ENCODE data around the gene TMEM258. TPM values are rescaled to one million over a fixed set of nuclear protein-coding genes. Genes with fewer than 3 reads are reported as not detected.
A peak's percentile ranks its signal among the peaks of the same experiment; 100 is the strongest.

TMEM258 gene
- total and polyA plus RNA-seq, 2 of the 4 experiments (the other 2 are of a cell fraction): 107 to 280 TPM

- CTCF ChIA-PET: interaction anchor here (0.7 to 1.4 kb wide), 5 partner anchors 10 to 293 kb away, joined by 3 read pairs; no protein-coding TSS in a partner anchor
- DNase-seq (peak; percentile 95), ATAC-seq (ENCODE audit: low read depth) (peak; percentile 88)
- in situ Hi-C loops (cut with MboI; ENCODE audit: low sequenced_read_pairs) (no loop called here), intact Hi-C loops (cut with micrococcal nuclease) (no loop called here), dilution Hi-C loops (cut with HindIII; ENCODE audit: low sequenced_read_pairs, unreplicated experiment) (no loop called here)
- peak overlapping the region; percentile 86 for H3K4me3 ChIP-seq (ENCODE audit: insufficient read depth, low read depth, low read length)
- H3K27me3 ChIP-seq (ENCODE audit: control insufficient read depth, insufficient read depth, low read length): no peaks in the 10 kb centered on the region
- H4K20me1 ChIP-seq (ENCODE audit: insufficient read depth, low read length): no peaks in the 10 kb centered on the region; the same call in 1 of the 2 replicates
- peaks cover 7 to 42% of the 10 kb centered on the region in 2 experiments; a peak in 3 of 4 replicates for H3K79me1 ChIP-seq (ENCODE audit: low read depth in 1 of 2, low read length in 2 of 2)
- H3K14ac ChIP-seq (replicated peaks; ENCODE audit: low read depth, low read length): peak overlapping the region; percentile 99
- POLR2A ChIA-PET (ENCODE audit: unreplicated experiment): interaction anchor here (0.5 to 1.5 kb wide), 6 partner anchors 9 to 731 kb away, joined by 3 to 7 read pairs (median 4); partner anchors contain the start of genes AHNAK, FADS2 and INCENP
- H2AK9ac ChIP-seq (replicated peaks; ENCODE audit: low read depth, low read length, poor library complexity): peak overlapping the region; percentile 98
- no peaks in the 10 kb centered on the region for H3K9me3 ChIP-seq (ENCODE audit: control insufficient read depth, insufficient read depth, low read length)
- no TSS peak for BruUV-seq (replicated peaks)
- H2BK120ac ChIP-seq (ENCODE audit: low read depth, low read length): peak overlapping the region; percentile 91
- peak overlapping the region; percentile 90 for H4K91ac ChIP-seq (ENCODE audit: insufficient read depth, low read depth, low read length)
- peak overlapping the region; percentile 92 for H3K27ac ChIP-seq (ENCODE audit: insufficient read depth, low read length)
- peak overlapping the region; percentile 84 for H2BK5ac ChIP-seq (ENCODE audit: low read depth, low read length, poor library complexity, severe bottlenecking)
- H3K9me1 ChIP-seq (ENCODE audit: insufficient read depth, low read length): peaks cover 14% of the 10 kb centered on the region
- H3K4me1 ChIP-seq (ENCODE audit: control insufficient read depth, insufficient read depth, low read length): peaks cover 3% of the 10 kb centered on the region; the same call in 1 of the 2 replicates
- H2BK15ac ChIP-seq (ENCODE audit: low read depth, low read length): peak overlapping the region; percentile 85; the same call in 2 of the 3 replicates
- 1% methylated on average over 44 of the region's 66 CpGs; no CpG with 5 or more reads in 1 of the 2 experiments for WGBS, 2 experiments (ENCODE audit: extremely low coverage in 2 of 2, insufficient read length in 1 of 2)
- peak overlapping the region; percentile 96 for H2BK20ac ChIP-seq (ENCODE audit: low read depth, low read length)
- peak overlapping the region; percentile 40 for H3K18ac ChIP-seq (ENCODE audit: low read depth, low read length)
- H2AK5ac ChIP-seq (ENCODE audit: low read depth, low read length): peak overlapping the region; percentile 94
- H4K8ac ChIP-seq (ENCODE audit: low read depth in 2 of 2, low read length in 2 of 2): peak overlapping the region; percentile 89 to 98
- peaks cover 25% of the 10 kb centered on the region for H3K36me3 ChIP-seq (ENCODE audit: control insufficient read depth, insufficient read depth, low read length)
- H4K5ac ChIP-seq (ENCODE audit: low read depth, low read length): peak overlapping the region; percentile 94
- peak overlapping the region; percentile 98 for H3K23ac ChIP-seq (ENCODE audit: low read depth, low read length)
- H3K56ac ChIP-seq (ENCODE audit: extremely low read depth, insufficient read depth, low read length): peak overlapping the region; percentile 76
- H3K9ac ChIP-seq (ENCODE audit: low read depth, low read length): peak overlapping the region; percentile 84
- H3K4ac ChIP-seq (ENCODE audit: low read depth, low read length): peak overlapping the region; percentile 97
- H2AFZ ChIP-seq (replicated peaks; ENCODE audit: low read length, poor library complexity): peak overlapping the region; percentile 95
- peak overlapping the region; percentile 98 for H3K4me2 ChIP-seq (ENCODE audit: low read depth, low read length)
- TF ChIP-seq BHLHE40 (IDR thresholded peaks at IDR 0.05; ENCODE audit: low read depth, low read length) (peak; percentile 28; the same call in 1 of the 2 replicates), SMC3 (IDR thresholded peaks at IDR 0.05; ENCODE audit: low read depth, low read length) (no peak), ELK1 (IDR thresholded peaks at IDR 0.05; ENCODE audit: borderline replicate concordance, low read depth, low read length) (no peak), RCOR1 (IDR thresholded peaks at IDR 0.05; ENCODE audit: insufficient replicate concordance, low read length) (no peak), CEBPB (IDR thresholded peaks at IDR 0.05; ENCODE audit: low read depth, low read length) (no peak), MXI1 (IDR thresholded peaks at IDR 0.05; ENCODE audit: borderline replicate concordance, low read depth, low read length) (no peak; the same call in 1 of the 2 replicates), CHD1 (IDR thresholded peaks at IDR 0.05; ENCODE audit: low read depth, low read length) (no peak), RFX5 (IDR thresholded peaks at IDR 0.05; ENCODE audit: low read depth, low read length) (no peak), USF2 (IDR thresholded peaks at IDR 0.05; ENCODE audit: low read depth, low read length) (no peak), CTCF (conservative IDR thresholded peaks at IDR 0.05; ENCODE audit: low read depth, low read length) (no peak), RAD21 (IDR thresholded peaks at IDR 0.05; ENCODE audit: low read length) (no peak), MAZ (IDR thresholded peaks at IDR 0.05; ENCODE audit: borderline replicate concordance, low read depth, low read length) (peak; percentile 67; the same call in 1 of the 2 replicates), POLR2A (IDR thresholded peaks at IDR 0.05; ENCODE audit: low read depth, low read length) (peak; percentile 49; the same call in 1 of the 2 replicates)
These were observed 22.8 kb upstream of the TMEM258 start for GRCh38 chr11:61814958-61815789.

All from IMR-90 (cell line).